ENCODE results near the gene ADAP2. TPM values are rescaled to one million over a fixed set of nuclear protein-coding genes. Genes with fewer than 3 reads are reported as not detected.
A peak's percentile ranks its signal among the peaks of the same experiment; 100 is the strongest.

Gene ADAP2
- total and polyA plus RNA-seq, 2 donors, result 8.1 to 13.8 TPM

- H3K27me3 ChIP-seq (ENCODE audit: control insufficient read depth in 2 of 2, insufficient read depth in 1 of 2, low read length in 1 of 2), result no peaks in the 10 kb centered on the region
- DNase-seq (ENCODE audit: low read depth in 6 of 9, low spot score in 9 of 9), result no peak
- WGBS, result 98% methylated on average over 5 of the region's 5 CpGs
- H3K4me1 ChIP-seq (ENCODE audit: control insufficient read depth in 2 of 2, insufficient read depth in 2 of 2, low read length in 2 of 2), result no peaks in the 10 kb centered on the region
- H3K9me3 ChIP-seq (ENCODE audit: control insufficient read depth in 2 of 2, insufficient read depth in 1 of 2, low read length in 1 of 2), result no peaks in the 10 kb centered on the region
- H3K27ac ChIP-seq (ENCODE audit: low read depth in 1 of 2, low read length in 1 of 2), result no peak overlapping the region
- no peak overlapping the region for H3K4me3 ChIP-seq (ENCODE audit: low read length in 2 of 2)
- no peaks in the 10 kb centered on the region for H3K36me3 ChIP-seq (ENCODE audit: control insufficient read depth in 2 of 2, insufficient read depth in 2 of 2, low read length in 1 of 2)
These were observed 26.1 kb downstream of the ADAP2 start for GRCh38 chr17:30947796-30948195.

- Histone ChIP-seq H3K4me1 (ENCODE audit: control insufficient read depth in 2 of 2, insufficient read depth in 2 of 2, low read length in 2 of 2) (no peaks in the 10 kb centered on the region), H3K36me3 (ENCODE audit: control insufficient read depth in 2 of 2, insufficient read depth in 2 of 2, low read length in 1 of 2) (no peaks in the 10 kb centered on the region), H3K27me3 (ENCODE audit: control insufficient read depth in 2 of 2, insufficient read depth in 1 of 2, low read length in 1 of 2) (no peaks in the 10 kb centered on the region), H3K4me3 (ENCODE audit: low read length in 2 of 2) (no peak overlapping the region), H3K27ac (ENCODE audit: low read depth in 1 of 2, low read length in 1 of 2) (no peak overlapping the region), H3K9me3 (ENCODE audit: control insufficient read depth in 2 of 2, insufficient read depth in 1 of 2, low read length in 1 of 2) (no peaks in the 10 kb centered on the region)
- WGBS, result 97% methylated on average over 5 of the region's 5 CpGs
- no peak for DNase-seq (ENCODE audit: low read depth in 6 of 9, low spot score in 9 of 9)
These were observed 28.4 kb downstream of the ADAP2 start for GRCh38 chr17:30950189-30950588.

- Histone ChIP-seq H3K9me3 (ENCODE audit: control insufficient read depth in 2 of 2, insufficient read depth in 1 of 2, low read length in 1 of 2) (no peaks in the 10 kb centered on the region), H3K4me1 (ENCODE audit: control insufficient read depth in 2 of 2, insufficient read depth in 2 of 2, low read length in 2 of 2) (no peaks in the 10 kb centered on the region), H3K36me3 (ENCODE audit: control insufficient read depth in 2 of 2, insufficient read depth in 2 of 2, low read length in 1 of 2) (no peaks in the 10 kb centered on the region), H3K27ac (ENCODE audit: low read depth in 1 of 2, low read length in 1 of 2) (no peak overlapping the region), H3K4me3 (ENCODE audit: low read length in 2 of 2) (no peak overlapping the region), H3K27me3 (ENCODE audit: control insufficient read depth in 2 of 2, insufficient read depth in 1 of 2, low read length in 1 of 2) (no peaks in the 10 kb centered on the region)
- WGBS, result 83% methylated on average over 9 of the region's 9 CpGs
- no peak for DNase-seq (ENCODE audit: low read depth in 6 of 9, low spot score in 9 of 9)
These were observed 29.1 kb downstream of the ADAP2 start for GRCh38 chr17:30950669-30951399.

GRCh38 chr17:30952638-30953393 lies 31.1 kb downstream of the ADAP2 start:
- Histone ChIP-seq H3K9me3 (ENCODE audit: control insufficient read depth in 2 of 2, insufficient read depth in 1 of 2, low read length in 1 of 2) (no peaks in the 10 kb centered on the region), H3K36me3 (ENCODE audit: control insufficient read depth in 2 of 2, insufficient read depth in 2 of 2, low read length in 1 of 2) (no peaks in the 10 kb centered on the region), H3K4me3 (ENCODE audit: low read length in 2 of 2) (no peak overlapping the region), H3K4me1 (ENCODE audit: control insufficient read depth in 2 of 2, insufficient read depth in 2 of 2, low read length in 2 of 2) (no peaks in the 10 kb centered on the region), H3K27me3 (ENCODE audit: control insufficient read depth in 2 of 2, insufficient read depth in 1 of 2, low read length in 1 of 2) (peaks cover 0 to 3% of the 10 kb centered on the region in 2 donors), H3K27ac (ENCODE audit: low read depth in 1 of 2, low read length in 1 of 2) (no peak overlapping the region)
- 57% methylated on average over 9 of the region's 9 CpGs for WGBS
- DNase-seq (ENCODE audit: low read depth in 6 of 9, low spot score in 9 of 9), result no peak

GRCh38 chr17:30954046-30954830 lies 32.5 kb downstream of the ADAP2 start:
- WGBS, result 95% methylated on average over 6 of the region's 6 CpGs
- Histone ChIP-seq H3K9me3 (ENCODE audit: control insufficient read depth in 2 of 2, insufficient read depth in 1 of 2, low read length in 1 of 2) (no peaks in the 10 kb centered on the region), H3K4me1 (ENCODE audit: control insufficient read depth in 2 of 2, insufficient read depth in 2 of 2, low read length in 2 of 2) (no peaks in the 10 kb centered on the region), H3K36me3 (ENCODE audit: control insufficient read depth in 2 of 2, insufficient read depth in 2 of 2, low read length in 1 of 2) (no peaks in the 10 kb centered on the region), H3K27ac (ENCODE audit: low read depth in 1 of 2, low read length in 1 of 2) (peak overlapping the region in 1 of 2 donors; percentile 17), H3K4me3 (ENCODE audit: low read length in 2 of 2) (no peak overlapping the region), H3K27me3 (ENCODE audit: control insufficient read depth in 2 of 2, insufficient read depth in 1 of 2, low read length in 1 of 2) (peaks cover 0 to 3% of the 10 kb centered on the region in 2 donors)
- no peak for DNase-seq (ENCODE audit: low read depth in 6 of 9, low spot score in 9 of 9)

- DNase-seq (ENCODE audit: low read depth in 6 of 9, low spot score in 9 of 9), result no peak
- H3K9me3 ChIP-seq (ENCODE audit: control insufficient read depth in 2 of 2, insufficient read depth in 1 of 2, low read length in 1 of 2), result no peaks in the 10 kb centered on the region
- no peak overlapping the region for H3K4me3 ChIP-seq (ENCODE audit: low read length in 2 of 2)
- H3K27ac ChIP-seq (ENCODE audit: low read depth in 1 of 2, low read length in 1 of 2), result no peak overlapping the region
- H3K36me3 ChIP-seq (ENCODE audit: control insufficient read depth in 2 of 2, insufficient read depth in 2 of 2, low read length in 1 of 2), result no peaks in the 10 kb centered on the region
- no peaks in the 10 kb centered on the region for H3K4me1 ChIP-seq (ENCODE audit: control insufficient read depth in 2 of 2, insufficient read depth in 2 of 2, low read length in 2 of 2)
- 86% methylated on average over 8 of the region's 8 CpGs for WGBS
- H3K27me3 ChIP-seq (ENCODE audit: control insufficient read depth in 2 of 2, insufficient read depth in 1 of 2, low read length in 1 of 2), result peaks cover 0 to 3% of the 10 kb centered on the region in 2 donors
These were observed 35.1 kb downstream of the ADAP2 start for GRCh38 chr17:30956764-30957374.

- H3K4me1 ChIP-seq (ENCODE audit: control insufficient read depth in 2 of 2, insufficient read depth in 2 of 2, low read length in 2 of 2), result no peaks in the 10 kb centered on the region
- no peak for DNase-seq (ENCODE audit: low read depth in 6 of 9, low spot score in 9 of 9)
- H3K27ac ChIP-seq (ENCODE audit: low read depth in 1 of 2, low read length in 1 of 2), result no peak overlapping the region
- no peaks in the 10 kb centered on the region for H3K36me3 ChIP-seq (ENCODE audit: control insufficient read depth in 2 of 2, insufficient read depth in 2 of 2, low read length in 1 of 2)
- no peaks in the 10 kb centered on the region for H3K9me3 ChIP-seq (ENCODE audit: control insufficient read depth in 2 of 2, insufficient read depth in 1 of 2, low read length in 1 of 2)
- 97% methylated on average over 6 of the region's 6 CpGs for WGBS
- H3K4me3 ChIP-seq (ENCODE audit: low read length in 2 of 2), result no peak overlapping the region
- H3K27me3 ChIP-seq (ENCODE audit: control insufficient read depth in 2 of 2, insufficient read depth in 1 of 2, low read length in 1 of 2), result peaks cover 0 to 3% of the 10 kb centered on the region in 2 donors
These were observed 36.0 kb downstream of the ADAP2 start for GRCh38 chr17:30957741-30958140.

- no peaks in the 10 kb centered on the region for H3K36me3 ChIP-seq (ENCODE audit: control insufficient read depth in 2 of 2, insufficient read depth in 2 of 2, low read length in 1 of 2)
- DNase-seq (ENCODE audit: low read depth in 6 of 9, low spot score in 9 of 9), result no peak
- H3K27ac ChIP-seq (ENCODE audit: low read depth in 1 of 2, low read length in 1 of 2), result no peak overlapping the region
- no peaks in the 10 kb centered on the region for H3K4me1 ChIP-seq (ENCODE audit: control insufficient read depth in 2 of 2, insufficient read depth in 2 of 2, low read length in 2 of 2)
- peaks cover 0 to 3% of the 10 kb centered on the region in 2 donors for H3K27me3 ChIP-seq (ENCODE audit: control insufficient read depth in 2 of 2, insufficient read depth in 1 of 2, low read length in 1 of 2)
- no peaks in the 10 kb centered on the region for H3K9me3 ChIP-seq (ENCODE audit: control insufficient read depth in 2 of 2, insufficient read depth in 1 of 2, low read length in 1 of 2)
- H3K4me3 ChIP-seq (ENCODE audit: low read length in 2 of 2), result no peak overlapping the region
- WGBS, result 41% methylated on average over 7 of the region's 7 CpGs
These were observed 36.4 kb downstream of the ADAP2 start for GRCh38 chr17:30958187-30958586.
